Adrenal gland (tissue), 5 donors: Measurements from ENCODE around the gene ATP12A.

Experiments used
- CTCF ChIP-seq, 6 experiments: fragments of 450-650 bp in 4 of 6; fragments of 200-600 bp in 2 of 6; sonication (generic) in 1 of 6; IDR thresholded peaks; 1 replicate in 5 of 6; 2 replicates in 1 of 6; pipeline versions ENCODE4 v1.5.1 to v1.8.0; 2016 to 2021; ENCODE audit warnings: antibody characterized with exemption in 6 of 6, mild to moderate bottlenecking in 2 of 6, moderate library complexity in 1 of 6
- POLR2A ChIP-seq, 2 donors: fragments of 450-650 bp; IDR thresholded peaks; one replicate each; pipeline ENCODE4 v1.6.1; 2017; ENCODE audit warnings: antibody characterized with exemption in 2 of 2, mild to moderate bottlenecking in 2 of 2, moderate library complexity in 1 of 2
- donor health status: DM: no; HTN: no; CAD: no.

- TF ChIP-seq POLR2A (IDR thresholded peaks at IDR 0.05) = no peak
- no peak for TF ChIP-seq CTCF (IDR thresholded peaks at IDR 0.05)
Measured at GRCh38 chr13:24687611-24688010, 7.4 kb downstream of the ATP12A start.
